Placental epithelial cell (primary cell): ENCODE data around the gene KRTAP4-5. TPM values are rescaled to one million over a fixed set of nuclear protein-coding genes. Genes with fewer than 3 reads are reported as not detected.

Experiments used
- small RNA-seq: library from RNA; depleted of rRNA; stranded (forward); fragments of <200 nt; gene quantifications from one replicate; pipeline ENCODE3, GENCODE V24; 2012
- total RNA-seq: library from RNA; depleted of rRNA; stranded (reverse); fragments of >200 nt; gene quantifications from 2 replicates; pipeline ENCODE4 v1.2.3, GENCODE V29; 2012

The KRTAP4-5 gene
- total RNA-seq: not detected in 2 replicates

DNA sequence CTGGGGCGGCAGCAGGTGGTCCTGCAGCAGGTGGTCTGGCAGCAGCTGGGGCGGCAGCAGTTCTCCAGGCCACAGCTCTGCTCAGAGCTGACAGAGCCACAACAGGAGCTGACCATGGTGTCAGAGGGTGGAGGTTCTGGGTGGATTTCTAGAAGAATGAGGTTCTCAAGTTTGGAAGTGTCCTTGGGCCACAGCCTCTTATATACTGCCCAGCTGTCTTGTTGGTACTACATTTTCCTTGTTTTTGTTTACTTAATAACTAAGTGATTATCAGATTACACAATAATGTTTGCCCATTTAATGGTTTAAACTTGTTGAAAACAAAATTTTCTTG lies at the start of gene KRTAP4-5:
Gene KRTAP4-5, minus strand, starts transcription at position 174 of the 334 bp plus-strand sequence. Its CDS starts 58 bp downstream, at position 116.

DNA sequence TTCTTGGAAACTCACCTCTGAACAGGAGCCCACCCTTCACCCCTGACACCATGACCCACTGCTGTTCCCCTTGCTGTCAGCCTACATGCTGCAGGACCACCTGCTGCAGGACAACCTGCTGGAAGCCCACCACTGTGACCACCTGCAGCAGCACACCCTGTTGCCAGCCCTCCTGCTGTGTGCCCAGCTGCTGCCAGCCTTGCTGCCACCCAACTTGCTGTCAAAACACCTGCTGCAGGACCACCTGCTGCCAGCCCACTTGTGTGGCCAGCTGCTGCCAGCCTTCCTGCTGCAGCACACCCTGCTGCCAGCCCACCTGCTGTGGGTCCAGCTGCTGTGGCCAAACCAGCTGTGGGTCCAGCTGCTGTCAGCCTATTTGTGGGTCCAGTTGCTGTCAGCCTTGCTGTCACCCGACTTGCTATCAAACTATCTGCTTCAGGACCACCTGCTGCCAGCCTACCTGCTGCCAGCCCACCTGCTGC lies 40.3 kb upstream of the KRTAP4-5 start, which contains the start of gene KRTAP9-1:
Gene KRTAP9-1, plus strand, starts transcription at position 51 of the 482 bp plus-strand sequence. Its CDS starts 0 bp downstream, at position 51.

DNA sequence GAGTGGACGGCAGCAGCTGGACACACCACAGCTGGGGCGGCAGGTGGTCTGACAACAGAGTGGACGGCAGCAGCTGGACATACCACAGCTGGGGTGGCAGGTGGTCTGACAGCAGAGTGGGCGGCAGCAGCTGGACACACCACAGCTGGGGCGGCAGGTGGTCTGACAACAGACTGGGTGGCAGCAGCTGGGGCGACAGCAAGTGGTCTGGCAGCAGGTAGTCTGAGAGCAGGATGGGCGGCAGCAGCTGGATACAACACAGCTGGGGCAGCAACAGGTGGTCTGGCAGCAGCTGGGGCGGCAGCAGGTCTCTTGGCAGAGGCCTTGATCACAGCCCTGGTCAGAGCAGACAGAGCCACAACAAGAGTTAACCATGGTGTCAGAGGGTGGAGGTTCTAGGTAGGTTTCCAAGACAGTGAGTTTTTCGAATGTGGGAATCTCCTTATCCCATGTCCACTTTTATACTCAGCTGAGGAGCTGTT lies 34.9 kb upstream of the KRTAP4-5 start, which contains the start of gene KRTAP4-1:
Gene KRTAP4-1, minus strand, starts transcription at position 432 of the 482 bp plus-strand sequence. Its CDS starts 57 bp downstream, at position 375.

DNA sequence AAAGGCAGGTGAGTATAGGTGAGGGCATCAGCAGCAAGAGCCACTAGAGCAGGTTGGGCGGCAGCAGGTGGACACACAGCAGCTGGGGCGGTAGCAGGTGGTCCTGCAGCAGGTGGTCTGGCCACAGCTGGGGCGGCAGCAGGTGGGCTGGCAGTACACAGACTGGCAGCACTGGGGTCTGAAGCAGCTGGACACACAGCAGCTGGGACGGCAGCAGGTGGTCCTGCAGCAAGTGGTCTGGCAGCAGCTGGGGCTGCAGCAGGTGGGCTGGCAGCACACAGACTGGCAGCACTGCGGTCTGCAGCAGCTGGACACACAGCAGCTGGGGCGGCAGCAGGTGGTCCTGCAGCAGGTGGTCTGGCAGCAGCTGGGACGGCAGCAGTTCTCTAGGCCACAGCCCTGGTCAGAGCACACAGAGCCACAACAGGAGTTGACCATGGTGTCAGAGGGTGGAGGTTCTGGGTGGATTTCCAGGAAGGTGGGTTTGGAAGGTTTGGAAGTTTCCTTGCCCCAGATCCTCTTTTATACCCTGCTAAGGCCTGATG lies 28.2 kb upstream of the KRTAP4-5 start, which contains the start of gene KRTAP4-2:
Gene KRTAP4-2, minus strand, starts transcription at position 495 of the 545 bp plus-strand sequence. Its CDS starts 57 bp downstream, at position 438.

DNA sequence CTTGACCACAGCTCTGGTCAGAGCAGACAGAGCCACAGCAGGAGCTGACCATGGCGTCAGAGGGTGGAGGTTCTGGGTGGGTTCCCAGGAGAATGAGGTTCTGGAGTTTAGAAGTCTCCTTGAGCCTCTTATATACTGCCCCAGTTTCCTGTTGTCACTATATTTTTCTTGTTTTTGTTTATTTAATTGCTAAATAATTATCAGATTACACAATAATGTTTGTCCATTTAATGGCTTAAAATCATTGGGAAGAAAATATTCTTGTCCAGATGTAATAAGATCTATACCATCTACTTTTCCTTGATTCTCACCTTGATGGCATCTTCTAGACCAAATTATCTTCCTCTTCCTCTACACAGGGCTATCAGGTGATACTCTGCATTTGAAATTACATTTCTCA lies 18.5 kb upstream of the KRTAP4-5 start, which contains the start of gene KRTAP4-3:
Gene KRTAP4-3, minus strand, starts transcription at position 101 of the 400 bp plus-strand sequence. Its CDS starts 49 bp downstream, at position 52.

DNA sequence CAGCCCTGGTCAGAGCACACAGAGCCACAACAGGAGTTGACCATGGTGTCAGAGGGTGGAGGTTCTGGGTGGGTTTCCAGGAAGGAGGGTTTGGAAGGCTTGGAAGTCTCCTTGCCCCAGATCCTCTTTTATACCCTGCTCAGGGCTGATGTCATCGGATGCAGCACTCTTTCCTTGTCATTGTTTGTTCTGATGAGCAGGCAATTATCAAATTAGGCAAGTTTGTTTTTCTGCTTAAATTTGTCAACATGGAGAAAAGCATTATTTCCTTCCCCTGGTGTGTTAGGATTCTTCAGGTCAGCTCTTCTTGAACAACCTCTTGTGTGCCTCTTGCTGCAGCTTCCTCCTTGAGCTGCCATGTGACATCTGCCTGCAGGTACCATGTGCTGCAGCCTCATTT lies 11.0 kb upstream of the KRTAP4-5 start, which contains the start of gene KRTAP4-4:
Gene KRTAP4-4, minus strand, starts transcription at position 101 of the 400 bp plus-strand sequence. Its CDS starts 57 bp downstream, at position 44.

DNA sequence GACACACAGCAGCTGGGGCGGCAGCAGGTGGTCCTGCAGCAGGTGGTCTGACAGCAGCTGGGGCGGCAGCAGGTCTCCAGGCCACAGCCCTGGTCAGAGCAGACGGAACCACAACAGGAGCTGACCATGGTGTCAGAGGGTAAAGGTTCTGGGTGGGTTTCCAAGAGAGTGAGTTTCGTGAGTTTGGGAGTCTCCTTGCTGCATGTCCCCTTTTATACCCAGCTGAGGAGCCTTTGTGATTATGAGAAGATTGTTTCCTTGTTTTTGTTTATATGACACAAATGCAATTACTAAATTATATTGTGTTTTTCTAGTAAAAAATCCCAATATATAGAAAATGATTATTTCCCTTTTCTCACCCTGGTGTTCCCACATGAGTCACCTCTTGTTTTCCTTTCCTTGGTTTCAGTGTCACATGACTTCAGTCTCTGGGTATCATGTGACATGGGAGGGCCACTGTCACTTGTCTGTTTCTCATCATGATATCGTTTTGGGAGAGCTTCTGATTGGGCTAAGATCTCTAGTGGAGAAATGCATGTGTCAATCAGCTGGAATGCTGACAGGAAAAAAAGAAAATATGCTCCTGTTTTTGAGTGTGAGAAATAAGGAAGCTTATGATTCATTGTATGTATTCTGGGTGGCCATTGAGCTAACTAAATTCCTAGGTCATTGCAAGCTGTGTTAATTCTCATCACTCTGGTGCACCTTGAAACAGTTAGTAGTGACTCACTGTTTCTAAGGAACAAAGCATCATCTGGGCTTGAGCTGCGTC lies 9.1 kb downstream of the KRTAP4-5 start, which contains the start of gene KRTAP4-6:
Gene KRTAP4-6, minus strand, starts transcription at position 185 of the 772 bp plus-strand sequence. Its CDS starts 57 bp downstream, at position 128.

DNA sequence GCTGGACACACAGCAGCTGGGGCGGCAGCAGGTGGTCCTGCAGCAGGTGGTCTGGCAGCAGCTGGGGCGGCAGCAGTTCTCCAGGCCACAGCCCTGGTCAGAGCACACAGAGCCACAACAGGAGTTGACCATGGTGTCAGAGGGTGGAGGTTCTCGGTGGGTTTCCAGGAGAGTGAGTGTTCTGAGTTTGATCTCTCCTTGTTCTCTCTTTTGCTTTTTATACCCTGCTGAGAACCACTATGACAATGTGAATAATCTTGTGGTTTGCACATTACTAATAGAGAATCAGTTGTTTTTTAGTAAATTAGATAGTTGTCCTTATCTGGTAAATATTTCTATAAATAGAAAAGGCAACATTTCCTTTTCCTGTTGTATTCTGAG lies 25.6 kb downstream of the KRTAP4-5 start, which contains the start of gene KRTAP4-12:
Gene KRTAP4-12, minus strand, starts transcription at position 192 of the 381 bp plus-strand sequence. Its CDS starts 60 bp downstream, at position 132.

DNA sequence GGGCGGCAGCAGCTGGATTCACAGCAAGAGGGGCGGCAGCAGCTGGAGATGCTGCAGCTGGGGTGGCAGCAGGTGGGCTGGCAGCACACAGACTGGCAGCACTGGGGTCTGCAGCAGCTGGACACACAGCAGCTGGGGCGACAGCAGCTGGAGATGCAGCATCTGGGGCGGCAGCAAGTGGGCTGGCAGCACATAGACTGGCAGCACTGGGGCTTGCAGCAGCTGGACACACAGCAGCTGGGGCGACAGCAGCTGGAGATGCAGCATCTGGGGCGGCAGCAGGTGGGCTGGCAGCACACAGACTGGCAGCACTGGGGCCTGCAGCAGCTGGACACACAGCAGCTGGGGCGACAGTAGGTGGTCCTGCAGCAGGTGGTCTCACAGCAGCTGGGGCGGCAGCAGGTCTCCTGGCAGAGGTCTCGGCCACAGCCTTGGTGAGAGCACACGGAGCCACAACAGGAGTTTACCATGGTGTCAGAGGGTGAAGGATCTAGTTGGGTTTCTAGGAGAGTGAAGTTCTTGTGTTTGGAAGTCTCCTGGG lies 31.7 kb downstream of the KRTAP4-5 start, which contains the start of gene KRTAP4-11:
Gene KRTAP4-11, minus strand, starts transcription at position 528 of the 541 bp plus-strand sequence. Its CDS starts 58 bp downstream, at position 470.

DNA sequence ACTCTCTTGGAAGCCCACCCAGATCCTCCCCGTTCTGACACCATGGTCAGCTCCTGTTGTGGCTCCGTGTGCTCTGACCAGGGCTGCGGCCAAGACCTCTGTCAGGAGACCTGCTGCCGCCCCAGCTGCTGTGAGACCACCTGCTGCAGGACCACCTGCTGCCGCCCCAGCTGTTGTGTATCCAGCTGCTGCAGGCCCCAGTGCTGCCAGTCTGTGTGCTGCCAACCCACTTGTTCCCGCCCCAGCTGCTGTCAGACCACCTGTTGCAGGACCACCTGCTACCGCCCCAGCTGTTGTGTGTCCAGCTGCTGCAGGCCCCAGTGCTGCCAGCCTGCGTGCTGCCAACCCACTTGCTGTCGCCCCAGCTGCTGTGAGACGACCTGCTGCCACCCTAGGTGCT lies 44.3 kb downstream of the KRTAP4-5 start, which contains the start of gene KRTAP4-9:
Gene KRTAP4-9, plus strand, starts transcription at position 43 of the 400 bp plus-strand sequence. Its CDS starts 0 bp downstream, at position 43.

DNA sequence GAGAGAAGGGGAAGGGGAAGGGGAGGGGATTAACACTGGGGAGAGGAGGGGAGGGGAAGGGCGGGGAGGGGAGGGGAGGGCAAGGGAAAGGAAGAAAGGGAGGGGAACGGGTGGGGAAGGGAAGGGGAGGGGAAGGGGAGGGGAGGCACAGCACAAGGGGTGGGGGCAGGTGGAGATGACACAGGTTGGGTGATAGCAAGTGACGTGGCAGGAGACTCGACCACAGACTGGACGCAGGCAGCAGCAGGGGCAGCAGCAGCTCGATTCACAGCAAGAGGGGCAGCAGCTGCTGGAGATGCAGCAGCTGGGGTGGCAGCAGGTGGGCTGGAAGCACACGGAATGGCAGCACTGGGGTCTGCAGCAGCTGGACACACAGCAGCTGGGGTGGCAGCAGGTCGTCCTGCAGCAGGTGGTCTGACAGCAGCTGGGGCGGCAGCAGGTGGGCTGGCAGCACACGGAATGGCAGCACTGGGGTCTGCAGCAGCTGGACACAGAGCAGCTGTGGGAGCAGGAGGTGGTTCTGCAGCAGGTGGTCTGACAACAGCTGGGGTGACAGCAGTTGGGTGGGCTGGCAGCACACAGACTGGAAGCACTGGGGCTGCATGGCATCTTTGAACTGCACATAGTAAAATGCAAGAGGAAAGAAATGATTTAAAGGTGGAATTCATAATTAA lies 47.9 kb downstream of the KRTAP4-5 start, which contains the start of gene KRTAP4-16:
Gene KRTAP4-16, minus strand, starts transcription at position 624 of the 674 bp plus-strand sequence. Its CDS starts 0 bp downstream, at position 624.

Small RNA genes within 50 kb of the gene (small RNA-seq; reads per million reads assigned to genes)
- not detected for gene KRTAP4-17P

Other genes with a start within 250 kb of the KRTAP4-5 start
- gene KRT23, start 212.2 kb downstream of the KRTAP4-5 start, total RNA-seq: 0.79 and 1.4 TPM in 2 replicates
- gene KRT39, start 182.9 kb downstream of the KRTAP4-5 start, total RNA-seq: not detected in 2 replicates
- not detected in 2 replicates for gene KRT40, start 165.5 kb downstream of the KRTAP4-5 start, total RNA-seq
- gene KRTAP3-3, start 155.7 kb downstream of the KRTAP4-5 start, total RNA-seq: not detected in 2 replicates
- gene KRTAP3-2, start 149.9 kb downstream of the KRTAP4-5 start, total RNA-seq: not detected in 2 replicates
- not detected in 2 replicates for gene KRTAP3-1, start 140.7 kb downstream of the KRTAP4-5 start, total RNA-seq
- not detected in 2 replicates for gene KRTAP1-5, start 122.6 kb downstream of the KRTAP4-5 start, total RNA-seq
- gene KRTAP1-4, start 119.6 kb downstream of the KRTAP4-5 start, total RNA-seq: not detected in 2 replicates
- not detected in 2 replicates for gene KRTAP1-3, start 115.0 kb downstream of the KRTAP4-5 start, total RNA-seq
- gene KRTAP1-1, start 108.4 kb downstream of the KRTAP4-5 start, total RNA-seq: not detected in 2 replicates
- not detected in 2 replicates for gene KRTAP2-1, start 102.5 kb downstream of the KRTAP4-5 start, total RNA-seq
- gene KRTAP2-2, start 94.6 kb downstream of the KRTAP4-5 start, total RNA-seq: not detected in 2 replicates
- 2.3 TPM in 1 of 2 replicates, not detected in the other for gene KRTAP2-3, start 89.7 kb downstream of the KRTAP4-5 start, total RNA-seq
- not detected in 2 replicates for gene KRTAP2-4, start 83.9 kb downstream of the KRTAP4-5 start, total RNA-seq
- gene KRTAP4-7, start 65.7 kb downstream of the KRTAP4-5 start, total RNA-seq: not detected in 2 replicates
- gene KRTAP4-8, start 51.7 kb downstream of the KRTAP4-5 start, total RNA-seq: not detected in 2 replicates
- gene KRTAP4-16, start 47.6 kb downstream of the KRTAP4-5 start, total RNA-seq: not detected in 2 replicates
- not detected in 2 replicates for gene KRTAP4-9, start 44.4 kb downstream of the KRTAP4-5 start, total RNA-seq
- gene KRTAP4-11, start 31.5 kb downstream of the KRTAP4-5 start, total RNA-seq: not detected in 2 replicates
- gene KRTAP4-12, start 25.6 kb downstream of the KRTAP4-5 start, total RNA-seq: not detected in 2 replicates
- not detected in 2 replicates for gene KRTAP4-6, start 9.3 kb downstream of the KRTAP4-5 start, total RNA-seq
- not detected in 2 replicates for gene KRTAP4-4, start 10.9 kb upstream of the KRTAP4-5 start, total RNA-seq
- not detected in 2 replicates for gene KRTAP4-3, start 18.4 kb upstream of the KRTAP4-5 start, total RNA-seq
- gene KRTAP4-2, start 28.4 kb upstream of the KRTAP4-5 start, total RNA-seq: not detected in 2 replicates
- gene KRTAP4-1, start 35.1 kb upstream of the KRTAP4-5 start, total RNA-seq: not detected in 2 replicates
- gene KRTAP9-1, start 40.1 kb upstream of the KRTAP4-5 start, total RNA-seq: not detected in 2 replicates
- gene KRTAP9-2, start 76.8 kb upstream of the KRTAP4-5 start, total RNA-seq: not detected in 2 replicates
- gene KRTAP9-3, start 82.6 kb upstream of the KRTAP4-5 start, total RNA-seq: not detected in 2 replicates
- gene KRTAP9-8, start 88.2 kb upstream of the KRTAP4-5 start, total RNA-seq: not detected in 2 replicates
- gene KRTAP9-4, start 99.9 kb upstream of the KRTAP4-5 start, total RNA-seq: not detected in 2 replicates
- gene KRTAP9-9, start 105.6 kb upstream of the KRTAP4-5 start, total RNA-seq: not detected in 2 replicates
- not detected in 2 replicates for gene KRTAP9-6, start 115.6 kb upstream of the KRTAP4-5 start, total RNA-seq
- not detected in 2 replicates for gene KRTAP9-7, start 125.9 kb upstream of the KRTAP4-5 start, total RNA-seq
- not detected in 2 replicates for gene KRTAP29-1, start 153.0 kb upstream of the KRTAP4-5 start, total RNA-seq
- gene KRTAP16-1, start 159.5 kb upstream of the KRTAP4-5 start, total RNA-seq: not detected in 2 replicates
- gene KRTAP17-1, start 165.9 kb upstream of the KRTAP4-5 start, total RNA-seq: not detected in 2 replicates
- not detected in 2 replicates for gene KRT33A, start 201.0 kb upstream of the KRTAP4-5 start, total RNA-seq
- 0.33 TPM in 1 of 2 replicates, not detected in the other for gene KRT33B, start 220.0 kb upstream of the KRTAP4-5 start, total RNA-seq
- 0.39 and 9.7 TPM in 2 replicates for gene KRT34, start 232.5 kb upstream of the KRTAP4-5 start, total RNA-seq
- not detected in 2 replicates for gene KRT31, start 247.8 kb upstream of the KRTAP4-5 start, total RNA-seq